Caki2 (cell line): ENCODE measurements around the gene SMG5. TPM values are rescaled to one million over a fixed set of nuclear protein-coding genes. Genes with fewer than 3 reads are reported as not detected.

Experiments
- DNase-seq: peaks from one replicate; pipeline ENCODE4 v3.0.0-alpha.2; 2015; ENCODE audit warnings: low read depth
- in situ Hi-C: cut with HindIII; loops from 2 replicates; pipeline ENCODE4 v1.10.0; 2016; ENCODE audit warnings: low sequenced_read_pairs, low pct_unique_long_range_greater_than_20kb, mixed read lengths
- total RNA-seq: library from RNA; depleted of rRNA; stranded (reverse); fragments of >200 nt; shearing (Covaris generic); gene quantifications from 2 replicates; pipeline ENCODE4 v1.2.3, GENCODE V29; 2014; ENCODE audit warnings: low replicate concordance

The SMG5 gene
- total RNA-seq, 1 experiment from 2014 or later: 53.1 TPM

DNA sequence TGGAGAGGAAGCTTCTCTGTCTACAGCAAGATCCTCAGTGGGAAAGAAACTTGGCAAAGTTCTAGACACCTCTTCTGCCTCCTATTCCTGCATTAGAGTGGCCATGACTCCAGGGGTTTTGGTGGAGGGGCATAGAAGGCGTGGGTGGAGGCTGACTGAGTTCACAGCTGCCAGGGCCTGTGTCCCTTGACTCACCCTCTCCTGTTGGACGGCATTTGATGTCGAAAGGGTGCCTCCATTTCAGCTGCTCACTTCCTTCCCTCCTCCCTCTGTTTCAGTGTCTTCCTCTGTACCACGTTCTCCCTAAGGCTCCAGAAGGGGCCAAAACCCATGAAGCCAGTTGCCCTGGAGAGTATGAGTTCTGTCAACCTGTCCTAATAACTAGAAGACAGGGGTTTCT is 2.1 kb upstream of the SMG5 start:
- in situ Hi-C loops: no loop called here
- no peak for DNase-seq

DNA sequence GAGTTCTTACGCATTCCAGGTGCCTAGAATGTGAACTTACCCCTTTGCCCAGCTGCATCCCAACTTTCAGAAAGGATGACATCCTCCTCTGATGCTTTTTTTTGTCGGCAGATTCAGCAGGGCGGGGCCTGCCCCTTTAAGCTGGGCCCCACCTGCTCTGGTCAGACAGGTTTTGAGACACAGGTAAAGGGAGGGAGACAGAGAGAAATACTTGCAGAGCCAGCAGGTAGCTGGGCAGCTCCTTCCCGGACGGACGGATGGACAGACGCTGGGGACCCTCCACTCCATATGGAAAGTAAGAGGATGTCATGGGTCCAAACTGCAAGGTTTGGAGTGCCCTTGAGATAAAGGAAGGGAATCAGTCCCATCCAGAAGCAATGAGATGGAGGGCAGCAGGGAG is 1.5 kb upstream of the SMG5 start, which contains the start of gene TMEM79:
Gene TMEM79, plus strand, starts transcription at position 214 of the 400 bp plus-strand sequence. CDS start 902 bp downstream, outside the sequence.
- in situ Hi-C loops: no loop called here
- DNase-seq: no peak

DNA sequence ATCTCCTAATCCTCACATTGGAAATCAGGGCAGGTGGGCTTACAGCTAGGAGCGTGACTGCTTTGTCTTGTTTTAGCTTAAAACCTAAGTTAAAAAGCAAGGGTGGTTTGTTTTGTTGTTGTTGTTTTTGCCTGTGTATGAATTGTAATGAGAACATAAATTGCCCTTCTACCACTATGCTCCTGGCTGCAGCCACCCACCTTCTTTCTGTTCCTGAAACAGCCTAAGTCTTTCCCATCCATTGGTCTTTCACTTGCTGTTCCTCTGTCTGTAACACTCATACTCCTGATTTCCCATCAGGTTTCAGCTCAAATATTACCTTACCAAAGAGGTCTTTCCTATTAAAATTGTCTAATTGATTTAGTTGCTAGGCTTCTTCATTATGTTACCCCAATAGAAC is 896 bp upstream of the SMG5 start:
- in situ Hi-C loops: no loop called here
- DNase-seq: no peak

DNA sequence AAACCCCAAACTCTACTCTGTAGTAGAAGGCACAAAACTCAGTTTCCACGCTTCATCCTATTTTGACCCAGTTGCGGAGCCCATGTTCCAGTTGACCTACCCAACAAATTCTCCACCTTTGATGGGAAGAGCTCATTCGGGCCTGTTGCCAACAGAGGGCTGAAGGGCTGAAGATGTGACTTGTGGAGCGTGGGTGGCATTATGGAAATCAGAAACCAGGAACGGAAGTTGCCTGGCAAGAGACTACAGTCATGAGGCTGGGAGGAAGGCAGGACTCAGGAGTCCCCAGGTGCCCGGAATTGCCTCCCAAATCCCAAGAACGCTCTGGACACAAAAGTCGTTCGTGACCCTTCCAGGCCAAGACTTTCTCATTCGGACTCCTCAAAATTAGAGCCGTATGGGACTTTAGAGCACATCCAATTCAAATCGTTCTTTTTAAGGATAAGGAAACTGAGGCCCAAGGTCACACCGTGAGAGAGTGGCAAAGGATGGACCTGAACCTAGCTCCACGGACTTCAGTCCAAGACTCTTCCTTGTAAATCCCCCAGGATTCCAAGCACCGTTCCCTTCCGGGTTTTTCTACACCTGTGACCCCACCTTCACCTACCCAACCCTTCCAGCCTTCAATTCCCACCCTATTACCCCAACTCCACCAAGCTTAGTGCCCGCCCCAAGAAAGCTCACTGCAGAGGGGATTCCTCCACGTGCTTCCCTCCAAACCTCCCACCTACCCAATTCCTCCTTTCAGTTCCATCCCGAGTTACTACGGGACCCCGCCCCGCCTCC is 739 bp downstream of the SMG5 start:
- in situ Hi-C loops: no loop called here
- peak; percentile 56 for DNase-seq

DNA sequence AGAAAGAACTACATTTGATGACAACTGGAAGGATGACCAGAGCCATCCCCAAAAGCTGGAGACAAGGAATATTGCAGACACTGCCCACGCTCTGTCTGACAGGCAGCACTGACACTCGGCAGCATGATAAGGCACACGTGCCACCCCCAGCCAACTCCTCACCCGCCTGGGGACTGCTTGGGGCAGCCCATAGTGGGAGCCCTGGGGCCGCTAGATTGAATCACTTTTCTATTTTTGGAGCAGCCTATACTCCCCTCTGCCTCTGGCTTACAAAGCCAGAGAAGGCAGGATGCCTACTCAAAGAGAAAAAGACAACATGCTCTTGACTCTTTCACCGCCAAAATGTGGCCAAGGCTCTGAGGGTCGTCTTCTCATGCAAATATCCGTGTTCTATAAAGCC is 1.3 kb downstream of the SMG5 start:
- no peak for DNase-seq
- in situ Hi-C loops: no loop called here

DNA sequence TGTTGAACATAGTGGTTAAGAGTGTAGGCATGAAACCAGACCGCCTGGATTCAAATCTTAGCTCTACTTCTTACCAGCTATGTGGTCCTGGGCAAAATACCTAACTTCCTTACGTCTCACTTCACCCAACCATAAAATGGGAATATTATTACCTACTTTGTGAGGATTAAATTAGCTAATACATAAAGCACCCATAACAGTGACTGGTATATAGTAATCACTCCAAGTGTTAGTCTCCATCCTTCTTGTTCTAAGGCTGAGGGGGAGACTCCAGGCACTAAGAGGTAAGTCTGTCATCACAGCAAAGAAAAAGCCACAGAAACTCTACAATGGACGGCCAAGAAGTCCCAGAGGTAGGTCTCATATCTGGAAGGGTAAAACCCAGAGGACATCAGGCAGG is 2.8 kb downstream of the SMG5 start:
- in situ Hi-C loops: no loop called here
- DNase-seq: no peak

DNA sequence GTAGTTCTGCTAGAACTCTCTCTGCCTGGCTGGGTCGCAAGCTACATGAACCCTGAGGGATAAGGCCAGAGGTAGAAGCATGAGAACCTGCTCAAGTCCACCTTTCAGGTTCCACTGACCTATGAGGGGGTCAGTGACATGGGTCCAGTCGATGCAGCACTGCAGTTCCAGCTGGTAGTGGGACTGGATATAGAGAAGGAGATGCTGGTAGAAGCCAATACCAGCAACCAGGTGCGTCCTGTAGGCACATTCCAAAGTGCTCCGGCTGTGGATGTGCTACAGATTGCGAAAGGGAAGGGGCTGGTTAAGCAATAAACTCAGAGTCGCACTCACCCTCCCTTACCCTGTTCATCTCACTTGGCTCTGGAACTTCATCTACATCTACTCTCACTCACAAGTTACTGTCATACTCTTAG is 5.7 kb downstream of the SMG5 start:
- no peak for DNase-seq

DNA sequence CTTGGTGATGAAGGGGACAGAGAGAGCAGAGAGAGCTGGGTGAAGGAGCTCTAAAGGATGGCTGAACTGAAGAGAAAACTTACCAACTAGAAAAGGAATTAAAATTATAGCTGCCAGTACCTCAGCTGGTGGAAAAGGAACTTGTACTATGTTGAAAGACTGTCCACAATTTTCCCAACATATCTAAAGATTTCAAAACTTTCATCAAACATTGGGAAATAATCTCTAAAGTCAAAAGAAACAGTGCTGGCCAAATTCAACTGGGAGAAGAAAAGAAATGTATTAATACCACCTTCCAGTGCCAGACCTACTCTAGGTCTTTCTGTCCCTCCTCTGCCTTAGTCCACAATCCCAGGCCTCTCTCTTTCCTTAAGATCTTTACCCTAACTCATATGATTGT is 6.1 kb downstream of the SMG5 start:
- in situ Hi-C loops: no loop called here
- no peak for DNase-seq

More for the DNA sequence above, 5.7 kb downstream of the SMG5 start:
- in situ Hi-C loops: no loop called here

DNA sequence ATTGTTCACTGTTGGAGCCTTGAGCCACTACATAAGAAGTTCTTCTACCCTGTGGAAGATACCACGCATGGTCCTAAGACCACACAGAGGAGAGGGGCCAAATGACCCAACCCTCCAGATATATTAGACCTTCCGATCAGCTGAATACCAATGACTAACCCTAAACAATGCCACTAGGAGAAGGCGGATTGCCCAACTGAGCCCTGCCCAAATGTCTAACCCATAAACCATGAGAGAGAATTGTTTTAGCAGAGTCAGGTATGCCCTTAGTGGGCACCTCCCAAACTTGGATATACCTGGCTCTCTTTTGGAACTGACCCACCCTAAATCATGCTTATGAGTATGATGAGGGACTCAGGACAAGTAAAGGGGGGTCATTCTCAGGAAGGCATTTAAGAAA is 12.3 kb downstream of the SMG5 start:
- DNase-seq: no peak
- in situ Hi-C loops: no loop called here

DNA sequence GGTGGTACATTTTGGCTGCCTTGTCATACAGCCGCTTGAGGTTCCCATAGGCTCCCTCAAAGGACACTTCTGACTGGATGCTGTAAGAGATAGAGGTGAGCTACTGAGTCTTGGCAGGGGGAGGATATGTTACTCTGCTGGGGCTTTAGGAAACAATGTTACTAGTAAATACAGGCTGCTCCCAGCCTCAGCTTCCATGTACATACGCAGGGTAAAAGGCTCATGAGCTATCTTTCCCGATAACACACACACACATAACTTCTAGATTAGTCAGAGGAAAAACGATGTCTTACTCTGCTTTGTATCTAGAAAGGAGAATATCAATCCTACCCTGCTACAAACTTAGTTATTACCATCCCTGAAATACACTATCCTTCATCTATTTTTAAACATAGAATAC is 14.3 kb downstream of the SMG5 start:
- in situ Hi-C loops: no loop called here
- no peak for DNase-seq

DNA sequence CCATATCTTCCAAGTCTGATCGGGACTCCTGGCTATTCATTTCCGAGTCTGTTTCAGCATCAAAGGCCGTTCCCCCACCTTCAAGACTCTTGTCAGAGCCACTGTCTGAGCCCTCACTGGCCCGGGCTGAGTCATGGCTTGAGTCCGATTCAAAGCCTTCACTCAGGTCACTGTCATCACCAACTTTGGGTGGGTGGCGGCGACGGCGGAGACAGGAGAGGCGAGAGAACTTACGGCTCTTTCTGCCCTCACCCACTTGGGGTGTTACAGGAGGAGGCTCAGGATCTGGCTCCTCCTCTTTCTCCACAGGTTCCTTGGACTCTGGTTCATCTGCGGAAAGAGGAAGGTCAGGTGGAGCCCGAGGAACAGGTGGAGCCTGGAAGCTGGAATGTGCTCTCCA is 16.6 kb downstream of the SMG5 start:
- in situ Hi-C loops: no loop called here
- DNase-seq: no peak

DNA sequence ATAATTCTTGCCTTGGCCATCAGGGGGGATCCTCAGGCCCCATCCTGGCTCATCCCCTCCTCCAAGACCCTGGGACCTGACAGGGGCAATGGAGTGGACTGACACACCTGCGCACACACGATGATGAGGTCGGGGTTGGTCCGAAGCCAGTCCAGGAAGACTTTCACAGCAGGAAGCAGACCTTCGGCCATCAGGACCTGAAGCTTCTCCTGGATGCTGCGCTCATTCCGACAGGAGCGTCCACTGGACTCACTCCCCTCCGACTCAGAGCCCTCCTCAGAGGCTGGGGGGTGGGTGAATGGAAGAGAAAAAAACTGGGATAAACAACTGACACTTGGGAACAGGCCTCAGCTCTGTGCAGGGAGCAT is 19.4 kb downstream of the SMG5 start:
- in situ Hi-C loops: no loop called here
- DNase-seq: no peak

DNA sequence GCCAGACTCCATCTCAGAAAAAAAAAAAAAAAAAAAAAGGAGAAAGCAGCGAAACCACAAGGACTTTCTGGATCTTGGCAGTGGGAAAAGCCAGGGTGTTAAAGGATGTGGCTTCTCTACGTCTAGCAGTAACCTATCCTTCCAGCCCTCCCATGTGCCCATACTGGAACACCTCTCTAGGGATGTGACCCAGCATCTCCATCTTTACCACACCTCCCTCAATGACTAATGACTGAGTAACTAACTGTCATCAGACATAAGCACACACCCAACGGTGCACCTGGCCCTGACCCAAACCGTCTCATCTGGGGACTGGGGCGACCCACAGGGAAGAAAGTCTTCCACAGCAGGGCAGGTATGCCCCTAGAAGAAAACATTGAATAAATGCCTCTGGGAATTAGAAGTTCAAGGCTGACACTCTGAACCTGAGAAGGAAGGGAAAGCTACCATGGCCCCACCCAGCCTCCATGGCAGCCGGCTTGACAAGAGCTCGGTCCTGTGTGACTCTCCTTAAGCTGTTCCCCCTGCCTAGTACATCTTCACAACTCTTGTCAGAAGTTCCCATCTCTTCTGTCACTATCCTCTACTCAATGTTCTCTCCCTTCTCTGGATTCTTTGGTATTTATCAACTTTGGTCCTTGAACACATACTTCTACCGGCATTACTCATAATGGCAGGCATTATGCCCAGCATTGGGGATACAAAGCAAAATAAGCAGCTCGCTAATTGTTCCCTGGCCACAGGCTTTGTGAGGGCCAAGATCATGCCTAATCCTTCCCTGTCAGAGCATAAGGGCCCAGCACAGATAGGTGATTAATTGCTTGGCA is 20.0 kb downstream of the SMG5 start:
- in situ Hi-C loops: no loop called here
- no peak for DNase-seq

DNA sequence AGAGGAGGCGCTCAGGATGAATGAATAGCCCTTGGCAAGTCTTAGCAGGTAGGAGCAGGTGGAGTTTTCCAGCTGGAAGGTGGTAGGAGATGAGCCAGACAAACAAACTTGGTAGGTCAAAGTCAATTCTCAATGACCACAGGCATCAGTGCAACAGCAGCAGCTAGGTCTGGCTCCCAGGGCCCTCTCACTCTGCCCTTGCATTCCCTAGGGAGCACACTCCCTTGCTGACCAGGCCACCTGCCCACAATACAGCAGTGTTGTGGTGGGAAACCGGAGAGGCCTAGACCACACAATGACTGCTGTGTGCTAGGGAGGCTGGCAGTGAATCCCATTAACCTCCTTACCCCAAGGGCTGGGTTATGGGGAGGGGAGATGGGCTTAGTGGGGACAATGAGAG is 21.7 kb downstream of the SMG5 start:
- in situ Hi-C loops: no loop called here
- no peak for DNase-seq

DNA sequence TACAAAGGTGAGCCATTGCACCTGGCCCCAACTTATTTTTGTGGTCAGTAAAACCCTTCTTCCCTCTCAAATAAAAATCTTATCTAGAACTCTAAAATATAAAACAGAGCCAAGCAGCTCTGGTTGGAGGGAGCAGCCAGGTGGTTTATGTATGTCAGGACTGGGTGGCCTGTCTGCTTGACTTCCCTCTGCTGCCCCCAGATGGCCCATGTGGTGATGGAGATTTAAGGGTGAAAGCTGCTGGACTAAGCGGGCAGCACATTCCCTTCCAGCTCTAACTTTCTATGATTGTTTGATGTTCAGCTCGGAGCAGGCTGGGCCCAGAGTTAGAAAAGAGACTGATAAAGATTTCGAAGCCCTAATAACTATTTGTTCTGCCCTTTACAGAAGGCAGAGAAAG is 22.8 kb downstream of the SMG5 start:
- in situ Hi-C loops: no loop called here
- no peak for DNase-seq

DNA sequence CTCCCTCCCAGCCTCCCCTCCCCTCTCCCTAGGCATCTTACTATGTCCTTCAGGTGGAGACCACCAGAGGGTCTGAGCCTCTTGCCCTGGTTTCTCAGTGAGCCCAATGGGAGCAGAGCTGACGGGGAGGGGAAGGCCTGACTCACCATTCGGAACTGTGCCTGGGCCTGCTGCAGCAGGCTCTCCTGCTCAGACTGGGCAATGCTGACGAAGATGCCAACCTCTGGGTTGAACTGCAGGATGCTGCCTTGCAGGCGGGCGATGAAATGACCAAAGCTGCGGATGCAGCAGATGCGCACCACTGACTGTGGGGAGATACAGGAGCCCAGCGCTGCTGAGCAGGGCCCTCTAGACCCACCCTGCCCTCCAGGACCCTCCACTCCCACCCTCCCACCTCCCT is 23.8 kb downstream of the SMG5 start:
- DNase-seq: no peak
- in situ Hi-C loops: no loop called here

DNA sequence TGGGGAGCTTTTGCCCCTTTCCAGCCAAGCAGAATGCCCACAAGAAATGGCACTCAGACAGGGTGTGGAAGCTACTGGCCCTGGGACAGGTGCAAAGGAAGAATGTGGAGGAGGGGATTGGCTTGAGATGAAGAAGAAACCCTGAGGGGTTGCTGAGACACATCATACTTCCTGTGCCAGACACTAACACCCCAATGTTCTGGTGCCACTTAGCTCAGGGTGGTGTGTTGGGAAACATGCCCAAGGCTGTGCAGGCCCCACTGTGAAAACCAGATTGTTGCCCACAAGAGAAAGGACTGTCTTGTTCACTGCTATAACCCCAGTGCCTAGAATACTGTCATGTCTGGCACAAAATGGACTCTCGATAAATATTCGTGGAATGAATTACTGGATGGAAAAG is 24.9 kb downstream of the SMG5 start:
- no peak for DNase-seq
- in situ Hi-C loops: no loop called here

DNA sequence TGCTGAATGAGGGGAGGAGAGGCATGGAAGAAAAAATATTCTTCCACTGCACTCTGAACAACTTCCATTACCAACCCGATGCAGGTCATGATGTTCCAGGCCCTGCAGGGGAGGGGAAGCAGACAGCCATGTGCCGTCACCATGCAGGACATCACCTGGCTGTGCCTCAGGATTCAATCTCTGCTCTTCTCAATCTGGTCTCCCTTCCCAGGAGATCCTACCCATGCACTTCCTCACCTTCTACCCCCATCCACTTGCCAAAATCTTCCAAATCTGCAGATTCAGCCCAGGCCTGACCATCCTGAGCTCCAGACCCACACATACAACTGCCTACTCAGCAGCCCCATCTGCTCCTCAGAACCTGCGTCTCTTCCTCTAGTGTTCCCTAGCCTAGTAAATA is 29.0 kb downstream of the SMG5 start:
- DNase-seq: no peak
- in situ Hi-C loops: no loop called here

DNA sequence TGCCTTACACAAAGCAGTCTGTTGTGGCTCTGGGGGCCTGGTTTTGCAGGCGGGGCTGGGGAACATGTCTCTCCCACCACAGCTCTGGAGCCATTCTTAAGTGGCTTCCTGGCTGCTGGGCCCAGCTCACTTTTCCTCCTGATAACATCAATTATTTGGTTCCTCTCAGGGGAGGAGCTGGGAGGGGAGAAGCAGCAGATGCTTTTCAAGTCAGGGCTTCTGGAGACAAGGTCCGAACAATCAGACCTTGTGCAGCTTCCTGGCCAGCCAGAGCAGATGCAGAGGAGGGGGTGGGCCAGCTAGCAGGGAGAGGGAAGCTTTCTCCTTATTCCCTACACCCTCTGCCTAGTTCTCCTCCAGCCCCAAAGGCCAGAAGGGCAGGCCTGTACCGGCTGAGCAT is 31.1 kb downstream of the SMG5 start:
- no peak for DNase-seq
- in situ Hi-C loops: no loop called here

DNA sequence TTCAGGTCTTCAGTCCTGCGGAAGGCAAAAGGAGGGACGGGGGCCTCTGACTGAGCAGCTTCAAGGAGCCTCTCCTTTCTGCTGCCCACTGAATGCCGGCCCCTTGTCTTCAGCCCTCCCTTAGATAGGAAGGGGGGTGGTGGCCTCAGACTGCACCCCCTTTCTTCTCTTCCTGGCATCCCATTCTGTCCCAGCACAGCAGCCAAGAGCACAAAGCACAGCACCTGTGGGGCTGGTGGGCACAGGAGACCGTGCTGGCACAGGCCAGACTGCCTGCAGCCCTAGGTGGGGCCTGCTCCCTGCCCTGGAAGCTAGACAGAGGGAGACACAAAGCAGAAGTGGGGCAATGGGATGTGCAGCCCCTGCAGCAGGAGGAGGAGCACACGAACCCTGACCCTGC is 33.0 kb downstream of the SMG5 start:
- DNase-seq: no peak
- in situ Hi-C loops: no loop called here
